DOHH2 (cell line): ENCODE results near the gene LGALS9C.
"Not testable (repeated sequence)": the region's sequence is repeated elsewhere in the genome, so short reads cannot be mapped to it uniquely, and the experiment has no call there.

Experiments
- CTCF ChIP-seq: fragments of 200-600 bp; sonication (generic); IDR thresholded peaks from one replicate; pipeline ENCODE4 v1.5.1; 2014; ENCODE audit warnings: antibody characterized with exemption, mild to moderate bottlenecking, low read depth, low read length; ENCODE audit not compliant: poor library complexity, severe bottlenecking
- EZH2phosphoT487 ChIP-seq: fragments of 200-600 bp; sonication (generic); IDR thresholded peaks from 2 replicates; pipeline ENCODE4 v1.6.1; 2017; ENCODE audit warnings: borderline replicate concordance, mild to moderate bottlenecking, antibody characterized with exemption, low read length, moderate library complexity, mixed read lengths

DNA sequence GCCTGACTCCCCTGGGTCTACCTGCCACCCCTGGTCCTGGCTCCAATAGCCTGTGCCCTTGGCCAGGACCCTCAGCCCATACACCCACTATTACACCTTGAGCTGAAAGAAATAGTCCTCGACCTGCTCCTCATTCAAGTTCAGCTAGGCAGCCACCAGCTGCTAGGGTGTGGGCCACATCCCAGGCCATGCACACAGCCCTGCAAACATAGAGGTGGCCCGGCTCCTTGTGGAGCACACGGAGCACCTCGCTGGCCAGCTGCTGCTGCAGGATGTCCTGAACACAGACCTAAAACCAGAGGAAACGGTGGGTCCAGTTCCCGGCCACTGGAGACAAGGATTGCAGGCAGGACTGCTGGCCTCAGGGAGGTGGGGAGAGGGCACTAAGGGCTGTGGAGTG is 22.5 kb downstream of the LGALS9C start:
- TF ChIP-seq CTCF, EZH2phosphoT487: not testable (repeated sequence)
